ENCODE results near the gene PFKL.

PFKL gene

DNA sequence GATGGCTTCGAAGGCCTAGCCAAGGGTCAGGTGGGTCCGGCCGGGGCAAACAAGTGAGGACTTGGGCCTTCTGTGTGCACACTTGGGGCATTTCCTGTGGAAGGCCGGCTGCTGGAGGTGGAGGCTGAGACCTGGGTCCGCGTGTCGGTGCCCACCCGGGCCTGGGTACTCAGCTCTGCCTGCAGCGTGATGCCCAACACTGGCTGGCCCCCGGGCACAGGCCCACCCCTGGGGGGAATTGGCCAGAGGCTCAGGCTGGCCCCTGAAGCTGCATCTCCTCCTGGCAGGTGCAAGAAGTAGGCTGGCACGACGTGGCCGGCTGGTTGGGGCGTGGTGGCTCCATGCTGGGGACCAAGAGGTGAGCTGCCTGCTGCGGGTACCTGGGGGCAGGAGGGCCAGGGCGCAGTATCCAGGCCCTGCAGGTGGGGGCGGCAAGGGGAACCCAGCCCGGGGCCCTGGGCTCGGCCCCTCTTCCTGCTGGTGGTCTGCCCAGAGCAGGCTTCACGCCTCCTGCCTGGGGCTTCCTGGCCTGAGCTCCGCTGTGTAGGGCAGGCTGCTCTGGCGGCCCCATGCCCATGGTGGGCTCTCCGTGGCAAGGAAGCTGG is 22.1 kb downstream of the PFKL start:
- H3K4me1 ChIP-seq (ENCODE audit: insufficient read depth, insufficient read length): peaks cover 4% of the 10 kb centered on the region
- H3K9me3 ChIP-seq (ENCODE audit: insufficient read depth, low read length): no peaks in the 10 kb centered on the region
- peaks cover 96% of the 10 kb centered on the region for H3K36me3 ChIP-seq (ENCODE audit: insufficient read depth, insufficient read length, low read length)
- no peaks in the 10 kb centered on the region for H3K27me3 ChIP-seq (ENCODE audit: insufficient read depth, insufficient read length)
- DNase-seq (ENCODE audit: low read depth, low spot score): no peak
- H3K4me3 ChIP-seq (ENCODE audit: insufficient read length, low read depth): no peak overlapping the region
- no peak for TF ChIP-seq YY1 (IDR thresholded peaks at IDR 0.05; ENCODE audit: insufficient read depth, insufficient read length)
- TF ChIP-seq ZNF274 (IDR thresholded peaks at IDR 0.05; ENCODE audit: low read depth, low read length): no peak
- TF ChIP-seq SUZ12 (IDR thresholded peaks at IDR 0.05; ENCODE audit: extremely low read depth, insufficient read depth, insufficient read length): no peak
- H3K9ac ChIP-seq (ENCODE audit: insufficient read length, low read depth): no peak overlapping the region

DNA sequence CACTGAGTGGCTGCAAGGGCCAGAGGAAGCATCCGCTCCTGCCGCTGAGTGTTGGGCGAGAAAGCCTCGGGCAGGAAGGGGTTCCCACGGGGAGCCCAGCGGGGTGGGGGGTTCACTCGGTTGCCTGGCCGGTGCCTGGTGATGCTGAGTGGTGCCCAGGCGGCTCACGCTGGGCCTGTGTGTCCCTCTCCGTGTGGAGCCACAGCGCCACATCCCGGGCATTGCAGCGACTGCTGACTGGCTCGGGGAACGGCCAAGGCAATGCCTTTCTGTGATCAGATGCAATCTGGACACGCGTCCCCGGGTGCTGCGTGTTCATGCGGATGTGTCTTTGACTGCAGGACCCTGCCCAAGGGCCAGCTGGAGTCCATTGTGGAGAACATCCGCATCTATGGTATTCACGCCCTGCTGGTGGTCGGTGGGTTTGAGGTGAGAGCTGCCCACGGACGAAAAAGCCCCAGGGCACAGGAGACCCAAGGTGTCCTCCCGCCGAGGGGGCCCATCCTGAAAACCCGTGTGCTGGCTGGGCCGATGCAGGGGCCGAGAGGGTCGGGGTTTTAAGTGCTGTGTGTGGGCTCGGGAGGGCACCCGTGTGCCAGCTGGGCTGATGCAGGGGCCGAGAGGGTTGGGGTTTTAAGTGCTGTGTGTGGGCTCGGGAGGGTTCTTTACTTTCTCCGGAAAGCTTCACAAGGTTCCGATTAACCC is 22.9 kb downstream of the PFKL start:
- Histone ChIP-seq H3K27me3 (ENCODE audit: insufficient read depth, insufficient read length) (no peaks in the 10 kb centered on the region), H3K36me3 (ENCODE audit: insufficient read depth, insufficient read length, low read length) (peaks cover 96% of the 10 kb centered on the region), H3K9me3 (ENCODE audit: insufficient read depth, low read length) (no peaks in the 10 kb centered on the region), H3K4me3 (ENCODE audit: insufficient read length, low read depth) (no peak overlapping the region), H3K4me1 (ENCODE audit: insufficient read depth, insufficient read length) (peaks cover 4% of the 10 kb centered on the region), H3K9ac (ENCODE audit: insufficient read length, low read depth) (no peak overlapping the region)
- DNase-seq (ENCODE audit: low read depth, low spot score): no peak
- TF ChIP-seq YY1 (IDR thresholded peaks at IDR 0.05; ENCODE audit: insufficient read depth, insufficient read length) (no peak), ZNF274 (IDR thresholded peaks at IDR 0.05; ENCODE audit: low read depth, low read length) (no peak), SUZ12 (IDR thresholded peaks at IDR 0.05; ENCODE audit: extremely low read depth, insufficient read depth, insufficient read length) (no peak)

DNA sequence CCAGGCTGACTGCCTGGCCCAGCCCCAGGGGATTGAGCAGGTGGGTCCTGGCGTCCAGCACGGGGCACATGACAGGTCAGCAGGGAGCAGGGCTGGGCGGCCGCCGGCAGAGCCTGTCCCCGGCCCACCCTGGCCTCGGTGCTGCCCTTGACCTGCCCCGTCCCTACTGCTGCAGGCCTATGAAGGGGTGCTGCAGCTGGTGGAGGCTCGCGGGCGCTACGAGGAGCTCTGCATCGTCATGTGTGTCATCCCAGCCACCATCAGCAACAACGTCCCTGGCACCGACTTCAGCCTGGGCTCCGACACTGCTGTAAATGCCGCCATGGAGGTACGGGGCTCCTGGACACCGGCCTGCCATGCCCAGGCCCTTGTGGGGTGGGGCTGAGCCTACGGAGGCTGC is 23.7 kb downstream of the PFKL start:
- DNase-seq (ENCODE audit: low read depth, low spot score): no peak
- H3K27me3 ChIP-seq (ENCODE audit: insufficient read depth, insufficient read length): no peaks in the 10 kb centered on the region
- H3K4me3 ChIP-seq (ENCODE audit: insufficient read length, low read depth): no peak overlapping the region
- H3K36me3 ChIP-seq (ENCODE audit: insufficient read depth, insufficient read length, low read length): peaks cover 95% of the 10 kb centered on the region
- TF ChIP-seq YY1 (IDR thresholded peaks at IDR 0.05; ENCODE audit: insufficient read depth, insufficient read length) (no peak), ZNF274 (IDR thresholded peaks at IDR 0.05; ENCODE audit: low read depth, low read length) (no peak)
- no peak overlapping the region for H3K9ac ChIP-seq (ENCODE audit: insufficient read length, low read depth)
- no peaks in the 10 kb centered on the region for H3K9me3 ChIP-seq (ENCODE audit: insufficient read depth, low read length)
- peaks cover 4% of the 10 kb centered on the region for H3K4me1 ChIP-seq (ENCODE audit: insufficient read depth, insufficient read length)

DNA sequence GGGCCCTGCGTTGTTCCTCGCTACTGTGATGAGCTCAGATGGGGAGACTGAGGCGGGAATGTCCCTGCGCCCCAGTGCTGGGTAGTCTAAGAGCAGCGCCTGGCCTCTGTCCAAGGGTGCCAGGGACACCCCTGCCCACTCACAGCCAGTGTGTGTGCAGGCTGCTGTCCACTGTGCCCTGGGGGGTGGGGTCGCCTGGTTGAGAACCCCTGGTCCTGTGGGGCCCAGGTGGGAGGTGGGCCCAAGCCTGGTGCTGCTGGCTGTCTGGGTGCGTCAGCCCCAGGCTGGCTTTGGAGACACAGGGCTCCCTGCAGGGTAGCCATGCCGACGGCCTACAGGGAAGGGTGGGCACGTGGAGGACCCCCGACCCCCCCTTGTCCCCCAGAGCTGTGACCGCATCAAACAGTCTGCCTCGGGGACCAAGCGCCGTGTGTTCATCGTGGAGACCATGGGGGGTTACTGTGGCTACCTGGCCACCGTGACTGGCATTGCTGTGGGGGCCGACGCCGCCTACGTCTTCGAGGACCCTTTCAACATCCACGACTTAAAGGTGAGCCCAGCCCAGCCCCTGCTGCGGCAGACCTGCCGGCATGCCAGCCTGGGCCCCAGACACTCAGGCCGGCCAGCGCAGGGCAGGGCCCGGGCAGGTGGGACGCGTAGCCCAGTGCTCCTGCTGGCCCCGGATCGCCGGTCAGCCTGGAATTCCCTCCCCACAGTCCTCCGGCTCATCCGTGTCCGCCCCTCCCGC is 24.4 kb downstream of the PFKL start:
- peaks cover 94% of the 10 kb centered on the region for H3K36me3 ChIP-seq (ENCODE audit: insufficient read depth, insufficient read length, low read length)
- no peak overlapping the region for H3K4me3 ChIP-seq (ENCODE audit: insufficient read length, low read depth)
- DNase-seq (ENCODE audit: low read depth, low spot score): no peak
- peaks cover 4% of the 10 kb centered on the region for H3K4me1 ChIP-seq (ENCODE audit: insufficient read depth, insufficient read length)
- TF ChIP-seq YY1 (IDR thresholded peaks at IDR 0.05; ENCODE audit: insufficient read depth, insufficient read length) (no peak), ZNF274 (IDR thresholded peaks at IDR 0.05; ENCODE audit: low read depth, low read length) (no peak), SUZ12 (IDR thresholded peaks at IDR 0.05; ENCODE audit: extremely low read depth, insufficient read depth, insufficient read length) (no peak)
- H3K27me3 ChIP-seq (ENCODE audit: insufficient read depth, insufficient read length): no peaks in the 10 kb centered on the region
- H3K9me3 ChIP-seq (ENCODE audit: insufficient read depth, low read length): no peaks in the 10 kb centered on the region
- no peak overlapping the region for H3K9ac ChIP-seq (ENCODE audit: insufficient read length, low read depth)

DNA sequence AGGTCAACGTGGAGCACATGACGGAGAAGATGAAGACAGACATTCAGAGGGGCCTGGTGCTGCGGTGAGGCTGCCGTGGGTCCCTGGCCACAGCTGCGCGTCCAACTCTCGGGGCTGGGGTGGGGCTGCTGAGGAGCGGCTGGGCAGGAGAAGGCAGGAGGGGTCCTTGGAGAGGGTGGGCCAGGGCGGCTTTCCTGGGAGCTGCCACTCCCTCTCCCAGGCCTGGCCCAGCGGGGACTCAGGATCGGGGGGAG is 24.9 kb downstream of the PFKL start:
- Histone ChIP-seq H3K9ac (ENCODE audit: insufficient read length, low read depth) (no peak overlapping the region), H3K36me3 (ENCODE audit: insufficient read depth, insufficient read length, low read length) (peaks cover 94% of the 10 kb centered on the region), H3K27me3 (ENCODE audit: insufficient read depth, insufficient read length) (no peaks in the 10 kb centered on the region), H3K4me3 (ENCODE audit: insufficient read length, low read depth) (no peak overlapping the region), H3K9me3 (ENCODE audit: insufficient read depth, low read length) (no peaks in the 10 kb centered on the region), H3K4me1 (ENCODE audit: insufficient read depth, insufficient read length) (peaks cover 4% of the 10 kb centered on the region)
- no peak for DNase-seq (ENCODE audit: low read depth, low spot score)
- TF ChIP-seq SUZ12 (IDR thresholded peaks at IDR 0.05; ENCODE audit: extremely low read depth, insufficient read depth, insufficient read length) (no peak), ZNF274 (IDR thresholded peaks at IDR 0.05; ENCODE audit: low read depth, low read length) (no peak), YY1 (IDR thresholded peaks at IDR 0.05; ENCODE audit: insufficient read depth, insufficient read length) (no peak)

DNA sequence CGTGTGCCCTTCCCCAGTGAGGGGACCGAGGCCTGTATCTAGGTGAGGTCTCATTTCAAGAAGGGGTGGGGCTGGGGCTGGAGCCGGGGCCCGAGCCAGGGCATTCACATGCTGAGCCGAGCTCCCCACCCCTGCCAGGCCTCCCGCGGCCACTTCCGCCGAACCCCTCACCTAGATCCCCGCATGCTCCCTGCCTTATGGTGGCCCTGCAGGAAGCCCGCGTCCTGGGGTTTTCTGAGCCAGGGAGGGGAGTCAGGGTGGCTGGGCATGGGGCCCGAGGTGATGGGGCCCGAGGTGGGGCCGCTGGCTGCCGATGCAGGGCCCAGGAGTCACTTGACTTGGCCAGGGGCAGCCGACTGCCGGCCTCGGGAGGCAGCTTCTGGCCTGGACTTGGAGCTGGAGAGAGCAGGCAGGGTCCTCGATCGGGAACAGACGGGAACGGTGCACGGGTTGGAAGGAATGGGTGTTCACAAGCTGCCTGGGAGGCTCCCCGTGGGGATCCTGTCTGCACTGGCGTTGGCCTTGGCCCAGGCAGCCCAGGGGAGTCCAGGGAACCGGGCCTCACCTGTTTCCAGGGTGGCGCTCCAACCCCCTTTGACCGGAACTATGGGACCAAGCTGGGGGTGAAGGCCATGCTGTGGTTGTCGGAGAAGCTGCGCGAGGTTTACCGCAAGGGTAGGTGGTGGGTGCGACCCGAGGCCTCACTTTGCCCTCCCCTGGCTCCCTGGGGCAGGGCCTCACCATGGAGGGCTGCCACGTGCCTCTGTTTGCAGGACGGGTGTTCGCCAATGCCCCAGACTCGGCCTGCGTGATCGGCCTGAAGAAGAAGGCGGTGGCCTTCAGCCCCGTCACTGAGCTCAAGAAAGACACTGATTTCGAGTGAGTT is 25.8 kb downstream of the PFKL start:
- H3K9me3 ChIP-seq (ENCODE audit: insufficient read depth, low read length): no peaks in the 10 kb centered on the region
- DNase-seq (ENCODE audit: low read depth, low spot score): no peak
- TF ChIP-seq ZNF274 (IDR thresholded peaks at IDR 0.05; ENCODE audit: low read depth, low read length) (no peak), SUZ12 (IDR thresholded peaks at IDR 0.05; ENCODE audit: extremely low read depth, insufficient read depth, insufficient read length) (no peak), YY1 (IDR thresholded peaks at IDR 0.05; ENCODE audit: insufficient read depth, insufficient read length) (no peak)
- H3K27me3 ChIP-seq (ENCODE audit: insufficient read depth, insufficient read length): no peaks in the 10 kb centered on the region
- no peak overlapping the region for H3K4me3 ChIP-seq (ENCODE audit: insufficient read length, low read depth)
- peaks cover 94% of the 10 kb centered on the region for H3K36me3 ChIP-seq (ENCODE audit: insufficient read depth, insufficient read length, low read length)
- H3K4me1 ChIP-seq (ENCODE audit: insufficient read depth, insufficient read length): peaks cover 4% of the 10 kb centered on the region
- H3K9ac ChIP-seq (ENCODE audit: insufficient read length, low read depth): no peak overlapping the region
